Retina (tissue), 1 donor: ENCODE measurements around the gene APOBEC3H.
"Not testable (repeated sequence)": the region's sequence is repeated elsewhere in the genome, so short reads cannot be mapped to it uniquely, and the experiment has no call there.

Experiments
- DNase-seq: peaks from one replicate; pipeline ENCODE4 v3.0.0-alpha.2; 2016

Gene APOBEC3H

GRCh38 chr22:39097098-39098020 is at the start of gene APOBEC3H:
Gene APOBEC3H, plus strand, starts transcription at chr22:39097244. Its CDS starts 3,035 bp downstream, at chr22:39100279.
- DNase-seq = no peak

GRCh38 chr22:39049486-39049885 is 47.6 kb upstream of the APOBEC3H start:
- DNase-seq = not testable (repeated sequence)

- DNase-seq = not testable (repeated sequence)
These were observed 45.1 kb upstream of the APOBEC3H start for GRCh38 chr22:39051844-39052495.

GRCh38 chr22:39055658-39056057 is 41.4 kb upstream of the APOBEC3H start:
- no peak for DNase-seq

- not testable (repeated sequence) for DNase-seq
These were observed 35.8 kb upstream of the APOBEC3H start for GRCh38 chr22:39061290-39061689.

- DNase-seq = not testable (repeated sequence)
These were observed 35.1 kb upstream of the APOBEC3H start for GRCh38 chr22:39061951-39062350.

- DNase-seq = not testable (repeated sequence)
These were observed 33.1 kb upstream of the APOBEC3H start for GRCh38 chr22:39063904-39064303.

- not testable (repeated sequence) for DNase-seq
These were observed 30.4 kb upstream of the APOBEC3H start for GRCh38 chr22:39066442-39067276.

GRCh38 chr22:39068033-39068785 is 28.8 kb upstream of the APOBEC3H start:
- no peak for DNase-seq

GRCh38 chr22:39070186-39070585 is 26.9 kb upstream of the APOBEC3H start:
- DNase-seq = no peak

- DNase-seq = not testable (repeated sequence)
These were observed 24.5 kb upstream of the APOBEC3H start for GRCh38 chr22:39072581-39072981.

- no peak for DNase-seq
These were observed 23.1 kb upstream of the APOBEC3H start for GRCh38 chr22:39073981-39074380.

GRCh38 chr22:39076155-39077025 is 20.7 kb upstream of the APOBEC3H start:
- DNase-seq = peak; percentile 35

GRCh38 chr22:39077026-39077840 is 19.8 kb upstream of the APOBEC3H start, which contains the start of gene APOBEC3G:
Gene APOBEC3G, plus strand, starts transcription at chr22:39077275. Its CDS starts 87 bp downstream, at chr22:39077362.
- peak; percentile 36 for DNase-seq

GRCh38 chr22:39077912-39078311 is 19.1 kb upstream of the APOBEC3H start:
- DNase-seq = not testable (repeated sequence)

- no peak for DNase-seq
These were observed 18.7 kb upstream of the APOBEC3H start for GRCh38 chr22:39078329-39078728.

GRCh38 chr22:39079054-39079637 is 17.9 kb upstream of the APOBEC3H start:
- DNase-seq = not testable (repeated sequence)

- DNase-seq = no peak
These were observed 16.8 kb upstream of the APOBEC3H start for GRCh38 chr22:39080052-39080762.

GRCh38 chr22:39081016-39081415 is 16.0 kb upstream of the APOBEC3H start:
- DNase-seq = no peak
